IPS-20b (cell line): ENCODE results near the gene ING2.
"Not testable (repeated sequence)": the region's sequence is repeated elsewhere in the genome, so short reads cannot be mapped to it uniquely, and the experiment has no call there.

ENCODE experiments used
- H3K27ac ChIP-seq: one replicate; pipeline ENCODE4 v1.5.1; 2013; ENCODE audit warnings: low read length
- H3K27me3 ChIP-seq: 2 replicates; pipeline ENCODE4 v1.6.1; 2013; ENCODE audit warnings: mild to moderate bottlenecking, low read length, inconsistent platforms; ENCODE audit not compliant: insufficient read depth
- H3K36me3 ChIP-seq: 2 replicates; pipeline ENCODE4 v1.6.1; 2013; ENCODE audit warnings: low read depth, mild to moderate bottlenecking, inconsistent platforms, low read length, moderate library complexity; ENCODE audit not compliant: insufficient read depth
- H3K4me1 ChIP-seq: 2 replicates; pipeline ENCODE4 v1.6.1; 2013; ENCODE audit warnings: mild to moderate bottlenecking, control low read depth, inconsistent platforms, low read length, moderate library complexity; ENCODE audit not compliant: insufficient read depth
- H3K4me3 ChIP-seq: 2 replicates; pipeline ENCODE4 v1.5.1; 2013; ENCODE audit warnings: mild to moderate bottlenecking, low read length, inconsistent platforms
- H3K9ac ChIP-seq: 2 replicates; pipeline ENCODE4 v1.6.1; 2013; ENCODE audit warnings: low read depth, mild to moderate bottlenecking, inconsistent platforms, low read length, moderate library complexity
- H3K9me3 ChIP-seq: 2 replicates; pipeline ENCODE4 v1.6.1; 2013; ENCODE audit warnings: mild to moderate bottlenecking, low read depth, low read length, inconsistent platforms; ENCODE audit not compliant: insufficient read depth

ING2 gene

DNA sequence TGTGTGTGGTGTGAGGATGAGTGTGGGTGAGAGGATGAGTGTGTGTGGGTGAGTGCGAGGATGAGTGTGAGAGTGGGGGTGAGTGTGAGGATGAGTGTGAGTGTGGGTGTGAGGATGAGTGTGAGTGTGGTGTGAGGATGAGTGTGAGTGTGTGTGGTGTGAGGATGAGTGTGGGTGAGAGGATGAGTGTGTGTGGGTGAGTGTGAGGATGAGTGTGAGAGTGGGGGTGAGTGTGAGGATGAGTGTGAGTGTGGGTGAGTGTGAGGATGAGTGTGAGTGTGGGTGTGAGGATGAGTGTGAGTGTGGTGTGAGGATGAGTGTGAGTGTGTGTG is 48.3 kb downstream of the ING2 start:
- H3K36me3 ChIP-seq, H3K27me3 ChIP-seq, H3K9ac ChIP-seq, H3K9me3 ChIP-seq, H3K4me1 ChIP-seq, H3K4me3 ChIP-seq, H3K27ac ChIP-seq: not testable (repeated sequence)

DNA sequence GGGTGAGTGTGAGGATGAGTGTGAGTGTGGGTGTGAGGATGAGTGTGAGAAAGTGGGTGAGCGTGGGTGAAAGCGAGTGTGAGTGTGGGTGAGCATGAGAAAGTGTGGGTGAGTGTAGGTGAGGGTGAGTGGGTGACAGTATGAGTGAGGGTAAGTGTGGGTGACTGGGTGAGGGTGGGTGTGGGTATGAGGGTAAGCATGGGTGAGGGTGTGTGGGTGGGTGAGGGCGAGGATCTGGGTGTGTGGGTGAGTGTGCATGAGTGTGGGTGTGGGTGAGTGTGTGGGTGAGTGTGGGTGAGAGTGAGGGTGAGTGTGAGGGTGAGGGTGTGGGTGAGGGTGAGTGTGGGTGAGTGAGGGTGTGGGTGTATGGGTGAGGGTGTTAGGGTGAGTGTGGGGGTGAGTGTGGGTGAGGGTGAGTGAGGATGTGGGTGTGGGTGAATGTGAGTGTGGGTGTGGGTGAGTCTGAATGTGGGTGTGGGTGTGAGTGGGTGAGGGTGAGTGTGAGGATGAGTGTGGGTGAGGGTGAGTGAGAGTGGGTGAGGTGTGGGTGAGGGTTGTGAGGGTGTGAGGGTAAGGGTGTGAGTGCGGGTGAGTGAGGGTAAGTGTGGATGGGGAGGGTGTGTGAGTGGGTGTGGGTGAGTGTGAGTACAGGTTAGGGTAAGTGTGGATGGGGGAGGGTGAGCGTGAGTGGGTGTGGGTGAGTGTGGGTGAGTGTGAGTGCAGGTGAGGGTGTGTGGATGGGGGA is 48.9 kb downstream of the ING2 start:
- Histone ChIP-seq H3K36me3 (no peaks in the 10 kb centered on the region), H3K9me3 (no peaks in the 10 kb centered on the region), H3K27me3 (no peaks in the 10 kb centered on the region), H3K4me1 (0 out of 2 replicates have a peak, but pooled peaks cover 2% of the 10 kb centered on the region), H3K27ac (no peak overlapping the region), H3K4me3 (no peak overlapping the region), H3K9ac (no peak overlapping the region)

DNA sequence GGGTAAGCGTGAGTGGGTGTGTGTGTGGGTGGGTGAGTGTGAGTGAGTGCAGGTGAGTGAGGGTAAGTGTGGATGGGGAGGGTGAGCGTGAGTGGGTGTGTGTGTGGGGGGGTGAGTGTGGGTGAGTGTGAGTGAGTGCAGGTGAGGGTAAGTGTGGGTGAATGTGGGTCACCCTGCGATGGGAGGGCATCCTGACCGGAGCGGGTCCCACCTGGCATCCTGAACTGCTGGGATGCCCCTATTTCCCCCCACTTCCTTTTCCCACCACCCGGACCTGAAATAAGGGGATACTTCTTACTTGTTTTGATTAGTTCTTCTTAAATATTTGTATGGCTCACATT is 49.5 kb downstream of the ING2 start:
- Histone ChIP-seq H3K4me3 (no peak overlapping the region), H3K27me3 (no peaks in the 10 kb centered on the region), H3K4me1 (0 out of 2 replicates have a peak, but pooled peaks cover 2% of the 10 kb centered on the region), H3K27ac (no peak overlapping the region), H3K36me3 (no peaks in the 10 kb centered on the region), H3K9ac (no peak overlapping the region), H3K9me3 (no peaks in the 10 kb centered on the region)

DNA sequence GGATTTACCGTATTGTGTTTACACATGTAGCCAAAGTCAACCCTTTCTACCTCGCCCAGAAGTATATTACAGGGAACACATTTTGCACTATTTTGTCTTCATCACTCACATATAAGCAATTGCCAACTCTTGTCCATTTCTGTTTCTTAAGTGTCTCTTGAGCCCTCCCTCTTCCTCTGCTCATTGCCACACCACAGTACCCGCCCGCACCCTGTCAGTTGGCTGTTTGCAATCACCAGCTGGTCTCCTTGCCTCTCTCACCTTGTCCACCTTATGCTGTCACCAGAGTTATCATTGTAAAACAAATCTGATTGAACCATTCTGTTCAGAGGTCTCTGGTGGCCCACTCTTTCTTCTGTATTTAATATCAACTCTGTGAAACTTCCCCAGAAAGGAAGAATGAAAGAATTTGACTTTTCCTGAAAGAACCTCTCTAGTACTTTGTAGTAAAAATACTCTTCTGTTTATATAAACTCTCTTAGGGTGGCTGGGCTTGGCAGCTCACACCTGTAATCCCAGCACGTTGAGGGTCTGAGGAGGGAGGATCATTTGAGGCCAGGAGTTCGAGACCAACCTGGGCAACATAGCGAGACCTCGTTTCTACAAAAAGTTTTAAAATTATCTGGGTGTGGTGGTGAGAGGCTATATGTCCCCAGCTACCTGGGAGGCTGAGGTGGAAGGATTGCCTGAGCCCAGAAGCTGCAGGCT is 50.2 kb downstream of the ING2 start:
- Histone ChIP-seq H3K9me3 (no peaks in the 10 kb centered on the region), H3K4me1 (0 out of 2 replicates have a peak, but pooled peaks cover 2% of the 10 kb centered on the region), H3K9ac (no peak overlapping the region), H3K27me3 (no peaks in the 10 kb centered on the region), H3K36me3 (no peaks in the 10 kb centered on the region), H3K4me3 (no peak overlapping the region), H3K27ac (no peak overlapping the region)

- Histone ChIP-seq H3K27ac (no peak overlapping the region), H3K4me3 (no peak overlapping the region), H3K4me1 (0 out of 2 replicates have a peak, but pooled peaks cover 2% of the 10 kb centered on the region), H3K36me3 (no peaks in the 10 kb centered on the region), H3K9me3 (no peaks in the 10 kb centered on the region), H3K9ac (no peak overlapping the region), H3K27me3 (no peaks in the 10 kb centered on the region)
These were observed 52.1 kb downstream of the ING2 start for GRCh38 chr4:183556947-183557346.

- Histone ChIP-seq H3K27ac (no peak overlapping the region), H3K27me3 (no peaks in the 10 kb centered on the region), H3K9me3 (no peaks in the 10 kb centered on the region), H3K4me1 (0 out of 2 replicates have a peak, but pooled peaks cover 2% of the 10 kb centered on the region), H3K4me3 (no peak overlapping the region), H3K36me3 (no peaks in the 10 kb centered on the region), H3K9ac (no peak overlapping the region)
These were observed 52.8 kb downstream of the ING2 start for GRCh38 chr4:183557611-183558010.

DNA sequence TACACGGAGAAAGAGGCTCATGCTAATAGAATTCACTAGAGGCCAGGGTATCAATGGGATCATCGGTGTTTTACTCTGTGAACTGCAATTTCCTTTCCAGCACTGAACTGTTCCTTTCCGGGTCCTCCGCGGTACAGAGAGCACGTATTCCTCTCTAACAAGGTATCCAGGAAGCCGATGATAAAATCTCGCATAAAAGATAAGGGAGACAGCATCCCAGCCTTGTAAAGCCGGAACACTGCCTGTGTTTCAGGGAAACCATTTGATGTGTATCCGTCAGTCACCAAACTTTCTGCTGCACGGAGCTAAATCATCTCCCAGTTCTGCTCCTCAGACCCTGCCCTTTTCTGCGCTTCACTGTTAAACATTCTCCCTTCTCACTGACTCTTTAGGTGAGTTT is 54.0 kb downstream of the ING2 start:
- Histone ChIP-seq H3K27ac (no peak overlapping the region), H3K36me3 (no peaks in the 10 kb centered on the region), H3K4me3 (no peak overlapping the region), H3K9me3 (no peaks in the 10 kb centered on the region), H3K27me3 (no peaks in the 10 kb centered on the region), H3K4me1 (0 out of 2 replicates have a peak, but pooled peaks cover 2% of the 10 kb centered on the region), H3K9ac (no peak overlapping the region)

DNA sequence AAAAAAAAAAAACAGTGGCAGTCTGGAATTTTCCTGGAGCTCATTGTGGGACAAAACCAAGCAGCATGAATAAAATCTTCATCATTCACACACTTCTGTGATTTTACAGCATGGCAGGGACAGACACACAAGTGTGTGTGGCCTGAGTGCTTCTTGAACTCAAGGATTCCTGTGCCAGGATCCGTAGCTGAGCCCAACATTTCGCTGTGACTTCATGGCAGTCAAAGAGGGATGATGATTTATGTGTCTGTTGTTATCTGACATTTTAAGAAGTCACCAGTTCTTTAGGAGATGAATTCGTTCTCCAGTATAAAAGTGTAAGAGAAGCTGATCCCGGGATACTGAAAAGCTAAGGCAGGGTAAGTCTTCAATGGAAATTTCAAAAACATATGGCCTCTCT is 57.0 kb downstream of the ING2 start:
- Histone ChIP-seq H3K4me3 (no peak overlapping the region), H3K9ac (no peak overlapping the region), H3K4me1 (no peaks in the 10 kb centered on the region), H3K9me3 (no peaks in the 10 kb centered on the region), H3K27me3 (no peaks in the 10 kb centered on the region), H3K27ac (no peak overlapping the region), H3K36me3 (no peaks in the 10 kb centered on the region)
